Peyer's patch (tissue), 4 donors: Measurements from ENCODE around the gene CS. TPM values are rescaled to one million over a fixed set of nuclear protein-coding genes. Genes with fewer than 3 reads are reported as not detected.
A peak's percentile ranks its signal among the peaks of the same experiment; 100 is the strongest.

Experiments used
- DNase-seq, 3 donors: peaks; one replicate each; pipeline ENCODE4 v3.0.0-alpha.2; 2017 to 2019
- H3K27ac ChIP-seq, 4 donors: fragments of 200-600 bp; sonication (generic); one replicate each; pipeline ENCODE4 v1.5.1; 2016 to 2019
- H3K27me3 ChIP-seq, 2 donors: fragments of 200-600 bp; sonication (generic); one replicate each; pipeline ENCODE4 v1.5.1; 2019
- H3K36me3 ChIP-seq, 3 donors: fragments of 200-600 bp; sonication (generic); one replicate each; pipeline ENCODE4 v1.5.1; 2016 to 2019
- H3K4me1 ChIP-seq, 4 donors: fragments of 200-600 bp; sonication (generic); one replicate each; pipeline ENCODE4 v1.5.1; 2016 to 2019
- H3K4me3 ChIP-seq, 4 donors: fragments of 200-600 bp; sonication (generic); 1 replicate in 3 of 4; 2 replicates in 1 of 4; pipeline ENCODE4 v1.5.1; 2016 to 2019; ENCODE audit warnings: mild to moderate bottlenecking in 1 of 4
- H3K9me3 ChIP-seq, 4 donors: fragments of 200-600 bp; sonication (generic); one replicate each; pipeline ENCODE4 v1.5.1; 2016 to 2019; ENCODE audit warnings: mild to moderate bottlenecking in 1 of 4
- CTCF ChIP-seq, 6 experiments: fragments of 450-650 bp in 4 of 6; fragments of 200-600 bp in 2 of 6; sonication (generic) in 1 of 6; IDR thresholded peaks; one replicate each; pipeline ENCODE4 v1.5.1; 2017 to 2019; ENCODE audit warnings: antibody characterized with exemption in 6 of 6, mild to moderate bottlenecking in 3 of 6, moderate library complexity in 1 of 6
- POLR2A ChIP-seq, 2 donors: fragments of 450-650 bp; IDR thresholded peaks; one replicate each; pipeline ENCODE4 v1.5.1; 2017; ENCODE audit warnings: antibody characterized with exemption in 2 of 2, mild to moderate bottlenecking in 2 of 2, moderate library complexity in 2 of 2
- total RNA-seq, 4 donors: library from RNA; depleted of rRNA; stranded (reverse); fragments of >200 nt; gene quantifications; one replicate each; pipeline ENCODE4 v1.1.0, GENCODE V29; 2016

The CS gene
- total RNA-seq, 4 donors from 2014 or later: 184 to 228 (median 203) TPM

GRCh38 chr12:56315249-56315621, 15.1 kb upstream of the CS start:
- Histone ChIP-seq H3K9me3 (no peaks in the 10 kb centered on the region), H3K27ac (peak overlapping the region; percentile 78 to 93 (median 86)), H3K27me3 (no peaks in the 10 kb centered on the region), H3K36me3 (peaks cover 0 to 50% (median 0%) of the 10 kb centered on the region in 3 donors), H3K4me1 (peaks cover 0 to 15% (median 6%) of the 10 kb centered on the region in 4 donors), H3K4me3 (peak overlapping the region; percentile 84 to 92 (median 90))
- TF ChIP-seq CTCF (IDR thresholded peaks at IDR 0.05): no peak
- no peak for TF ChIP-seq POLR2A (IDR thresholded peaks at IDR 0.05)
- peak in 1 of 3 donors; percentile 52 for DNase-seq

GRCh38 chr12:56311003-56311402, 10.9 kb upstream of the CS start:
- TF ChIP-seq POLR2A (IDR thresholded peaks at IDR 0.05) (no peak), CTCF (IDR thresholded peaks at IDR 0.05) (no peak)
- peaks cover 0 to 73% (median 0%) of the 10 kb centered on the region in 3 donors for H3K36me3 ChIP-seq

GRCh38 chr12:56308714-56309113, 8.6 kb upstream of the CS start:
- H3K27ac ChIP-seq: no peak overlapping the region
- no peaks in the 10 kb centered on the region for H3K27me3 ChIP-seq
- no peak for DNase-seq
- TF ChIP-seq POLR2A (IDR thresholded peaks at IDR 0.05) (no peak), CTCF (IDR thresholded peaks at IDR 0.05) (no peak)
- H3K4me1 ChIP-seq: no peaks in the 10 kb centered on the region
- peaks cover 0 to 79% (median 0%) of the 10 kb centered on the region in 3 donors for H3K36me3 ChIP-seq
- H3K9me3 ChIP-seq: no peaks in the 10 kb centered on the region
- no peak overlapping the region for H3K4me3 ChIP-seq

More at GRCh38 chr12:56311003-56311402, 10.9 kb upstream of the CS start:
- Histone ChIP-seq H3K4me3 (no peak overlapping the region), H3K4me1 (peaks cover 0 to 9% (median 6%) of the 10 kb centered on the region in 4 donors), H3K9me3 (no peaks in the 10 kb centered on the region), H3K27me3 (no peaks in the 10 kb centered on the region), H3K27ac (no peak overlapping the region)
- no peak for DNase-seq

GRCh38 chr12:56307221-56307965, 7.3 kb upstream of the CS start:
- H3K36me3 ChIP-seq: peaks cover 0 to 66% (median 0%) of the 10 kb centered on the region in 3 donors
- no peak for TF ChIP-seq POLR2A (IDR thresholded peaks at IDR 0.05)
- no peak for TF ChIP-seq CTCF (IDR thresholded peaks at IDR 0.05)
- no peak overlapping the region for H3K27ac ChIP-seq
- no peak overlapping the region for H3K4me3 ChIP-seq
- no peaks in the 10 kb centered on the region for H3K4me1 ChIP-seq
- H3K27me3 ChIP-seq: no peaks in the 10 kb centered on the region
- no peak for DNase-seq
- H3K9me3 ChIP-seq: no peaks in the 10 kb centered on the region

- TF ChIP-seq CTCF (IDR thresholded peaks at IDR 0.05) (no peak), POLR2A (IDR thresholded peaks at IDR 0.05) (no peak)
- H3K9me3 ChIP-seq: no peaks in the 10 kb centered on the region
- H3K27ac ChIP-seq: no peak overlapping the region
- DNase-seq: no peak
- no peak overlapping the region for H3K4me3 ChIP-seq
- no peaks in the 10 kb centered on the region for H3K27me3 ChIP-seq
- peaks cover 0 to 17% (median 6%) of the 10 kb centered on the region in 4 donors for H3K4me1 ChIP-seq
- peaks cover 0 to 45% (median 0%) of the 10 kb centered on the region in 3 donors for H3K36me3 ChIP-seq
These were observed 4.9 kb upstream of the CS start for GRCh38 chr12:56304872-56305590.
